ENCODE results near the gene NET1. TPM values are rescaled to one million over a fixed set of nuclear protein-coding genes. Genes with fewer than 3 reads are reported as not detected.

NET1 gene
- total RNA-seq, 5 donors from 2014 or later (not counting 1 experiment from before 2014, with no cell fraction given): 10.5 to 41.1 (median 25.1) TPM

- Histone ChIP-seq H3K27me3 (replicated peaks in 1 of 2; ENCODE audit: control insufficient read depth in 2 of 2, extremely low read depth in 1 of 2, insufficient read depth in 2 of 2, low read length in 1 of 2) (no peaks in the 10 kb centered on the region), H3K27ac (ENCODE audit: low read length) (no peak overlapping the region), H3K36me3 (ENCODE audit: control insufficient read depth in 2 of 2, extremely low read depth in 1 of 2, insufficient read depth in 1 of 2, low read length in 1 of 2) (peaks cover 0 to 3% of the 10 kb centered on the region in 2 donors), H3K4me3 (ENCODE audit: control insufficient read depth in 1 of 2, extremely low read depth in 1 of 2, low read length in 1 of 2) (no peak overlapping the region), H3K4me1 (ENCODE audit: control insufficient read depth in 1 of 2, extremely low read depth in 1 of 2, insufficient read depth in 2 of 2, low read length in 2 of 2) (peaks cover 6 to 28% of the 10 kb centered on the region in 2 experiments), H3K9me3 (no peaks in the 10 kb centered on the region)
- no peaks in the 10 kb centered on the region for H3K27me3 Mint-ChIP-seq
- ATAC-seq (replicated peaks in 1 of 4) (no peak), DNase-seq (no peak)
- H3K27ac Mint-ChIP-seq: peak overlapping the region in 1 of 2 donors; percentile 56
- no CpG with 5 or more reads among the region's 4 CpGs for WGBS (ENCODE audit: insufficient coverage)
- peaks cover 8% of the 10 kb centered on the region for H3K36me3 Mint-ChIP-seq
- POLR2A ChIA-PET: no interaction called here
- H3K4me3 Mint-ChIP-seq: peak overlapping the region in 2 of 3 donors; percentile 7 to 84
- H3K9me3 Mint-ChIP-seq: no peaks in the 10 kb centered on the region
- H3K4me1 Mint-ChIP-seq: peaks cover 31 to 41% (median 38%) of the 10 kb centered on the region in 3 donors
- CTCF ChIA-PET: interaction anchor here (0.5 to 8.8 kb wide), 5 partner anchors 11 to 598 kb away, joined by 3 to 77 read pairs (median 4); no protein-coding TSS in a partner anchor
Measured at GRCh38 chr10:5448333-5449001, 36.1 kb downstream of the NET1 start.

DNA sequence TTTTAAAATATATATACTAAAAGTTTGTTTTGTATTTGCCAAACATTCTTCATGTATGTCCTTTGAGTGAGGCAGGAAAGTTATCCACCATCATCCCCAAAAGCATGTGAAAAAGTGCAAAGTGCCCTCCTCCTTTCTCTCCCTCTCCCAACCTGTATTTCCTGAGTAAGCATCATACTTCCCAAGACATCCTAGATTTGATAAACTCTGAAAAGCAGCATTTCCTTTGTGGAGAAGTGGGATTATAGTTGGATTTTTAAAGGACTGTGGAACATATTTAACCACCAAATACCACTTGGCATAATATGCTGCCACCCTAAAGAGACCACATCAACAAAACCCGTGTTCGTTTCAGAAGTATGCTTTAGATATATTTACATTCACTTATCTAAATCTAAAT is 36.9 kb downstream of the NET1 start:
- no CpG with 5 or more reads among the region's 2 CpGs for WGBS (ENCODE audit: insufficient coverage)
- Histone ChIP-seq H3K36me3 (ENCODE audit: control insufficient read depth in 2 of 2, extremely low read depth in 1 of 2, insufficient read depth in 1 of 2, low read length in 1 of 2) (peaks cover 2 to 7% of the 10 kb centered on the region in 2 donors), H3K4me3 (ENCODE audit: control insufficient read depth in 1 of 2, extremely low read depth in 1 of 2, low read length in 1 of 2) (peak overlapping the region in 1 of 2 donors; percentile 15), H3K27ac (ENCODE audit: low read length) (no peak overlapping the region), H3K9me3 (no peaks in the 10 kb centered on the region), H3K27me3 (replicated peaks in 1 of 2; ENCODE audit: control insufficient read depth in 2 of 2, extremely low read depth in 1 of 2, insufficient read depth in 2 of 2, low read length in 1 of 2) (no peaks in the 10 kb centered on the region), H3K4me1 (ENCODE audit: control insufficient read depth in 1 of 2, extremely low read depth in 1 of 2, insufficient read depth in 2 of 2, low read length in 2 of 2) (peaks cover 6 to 28% of the 10 kb centered on the region in 2 experiments)
- no peak for ATAC-seq (replicated peaks in 1 of 4)
- POLR2A ChIA-PET: no interaction called here
- Mint-ChIP-seq H3K4me3 (peak overlapping the region in 1 of 3 donors; percentile 84), H3K36me3 (peaks cover 9% of the 10 kb centered on the region), H3K9me3 (no peaks in the 10 kb centered on the region), H3K27me3 (no peaks in the 10 kb centered on the region), H3K4me1 (peaks cover 31 to 41% (median 38%) of the 10 kb centered on the region in 3 donors), H3K27ac (no peak overlapping the region)
- CTCF ChIA-PET: interaction anchor here (0.5 to 0.6 kb wide), 3 partner anchors 22 to 599 kb away, joined by 4 to 5 read pairs (median 4); no protein-coding TSS in a partner anchor
- no peak for DNase-seq

GRCh38 chr10:5449823-5450222 is 37.5 kb downstream of the NET1 start:
- ChIA-PET CTCF (no interaction called here), POLR2A (no interaction called here)
- Histone ChIP-seq H3K36me3 (ENCODE audit: control insufficient read depth in 2 of 2, extremely low read depth in 1 of 2, insufficient read depth in 1 of 2, low read length in 1 of 2) (peaks cover 8 to 9% of the 10 kb centered on the region in 2 donors), H3K4me3 (ENCODE audit: control insufficient read depth in 1 of 2, extremely low read depth in 1 of 2, low read length in 1 of 2) (no peak overlapping the region), H3K27me3 (replicated peaks in 1 of 2; ENCODE audit: control insufficient read depth in 2 of 2, extremely low read depth in 1 of 2, insufficient read depth in 2 of 2, low read length in 1 of 2) (no peaks in the 10 kb centered on the region), H3K4me1 (ENCODE audit: control insufficient read depth in 1 of 2, extremely low read depth in 1 of 2, insufficient read depth in 2 of 2, low read length in 2 of 2) (peaks cover 6 to 28% of the 10 kb centered on the region in 2 experiments), H3K9me3 (no peaks in the 10 kb centered on the region), H3K27ac (ENCODE audit: low read length) (no peak overlapping the region)
- H3K9me3 Mint-ChIP-seq: no peaks in the 10 kb centered on the region
- H3K27ac Mint-ChIP-seq: peak overlapping the region in 1 of 2 donors; percentile 67
- no peak for DNase-seq
- no peak for ATAC-seq (replicated peaks in 1 of 4)
- whole genome bisulfite sequencing (ENCODE audit: insufficient coverage): 95% methylated on average over 3 of the region's 8 CpGs
- peaks cover 14% of the 10 kb centered on the region for H3K36me3 Mint-ChIP-seq
- peaks cover 31 to 37% (median 37%) of the 10 kb centered on the region in 3 donors for H3K4me1 Mint-ChIP-seq
- H3K4me3 Mint-ChIP-seq: no peak overlapping the region
- no peaks in the 10 kb centered on the region for H3K27me3 Mint-ChIP-seq

DNA sequence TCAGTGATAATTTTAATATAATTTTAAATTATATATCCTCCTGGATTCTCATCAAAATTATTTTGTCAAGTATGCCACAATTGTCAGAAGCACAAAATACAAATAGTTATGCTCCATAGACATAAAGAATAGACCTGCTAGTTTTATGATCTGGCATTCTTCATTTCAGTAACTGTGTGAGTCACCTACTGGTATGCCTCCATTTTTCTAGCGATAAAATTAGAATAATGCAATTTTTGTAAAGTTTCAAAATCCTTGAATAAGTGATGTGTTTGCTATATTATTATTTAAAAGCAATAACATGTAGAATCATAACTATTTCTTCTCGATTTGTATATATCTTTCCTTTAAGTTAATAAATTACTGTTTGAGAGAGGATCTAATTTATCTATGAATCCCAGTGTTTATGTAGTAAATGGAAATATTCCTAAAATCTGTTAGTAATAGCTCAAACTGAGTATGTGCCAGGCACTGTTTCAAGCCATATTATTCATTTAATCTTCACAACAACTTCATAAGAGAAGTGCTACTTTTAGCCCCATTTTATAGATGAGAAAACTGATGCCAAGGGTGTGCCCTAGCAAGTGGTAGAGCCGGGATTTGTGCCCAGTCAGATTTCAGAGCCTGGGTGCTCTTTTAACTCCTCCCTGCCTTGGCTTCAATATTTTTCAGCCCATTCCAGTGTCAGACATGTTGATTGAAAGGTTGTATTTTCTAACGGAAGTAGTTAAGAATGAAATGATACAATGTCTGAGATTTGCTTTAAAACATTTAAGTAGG is 38.4 kb downstream of the NET1 start:
- H3K27ac Mint-ChIP-seq: no peak overlapping the region
- H3K9me3 ChIP-seq: no peaks in the 10 kb centered on the region
- H3K9me3 Mint-ChIP-seq: no peaks in the 10 kb centered on the region
- no peak overlapping the region for H3K27ac ChIP-seq (ENCODE audit: low read length)
- no peak for ATAC-seq (replicated peaks in 1 of 4)
- peaks cover 8 to 14% of the 10 kb centered on the region in 2 donors for H3K36me3 ChIP-seq (ENCODE audit: control insufficient read depth in 2 of 2, extremely low read depth in 1 of 2, insufficient read depth in 1 of 2, low read length in 1 of 2)
- peaks cover 29 to 32% (median 31%) of the 10 kb centered on the region in 3 donors for H3K4me1 Mint-ChIP-seq
- ChIA-PET CTCF (interaction anchor here in 1 of 2 donors (0.5 kb wide), 1 partner anchor 393 kb away, joined by 3 read pairs; no protein-coding TSS in a partner anchor), POLR2A (interaction anchor here in 1 of 2 donors (0.5 kb wide), 1 partner anchor 164 kb away, joined by 3 read pairs; no protein-coding TSS in a partner anchor)
- no peak overlapping the region for H3K4me3 Mint-ChIP-seq
- peaks cover 6 to 28% of the 10 kb centered on the region in 2 experiments for H3K4me1 ChIP-seq (ENCODE audit: control insufficient read depth in 1 of 2, extremely low read depth in 1 of 2, insufficient read depth in 2 of 2, low read length in 2 of 2)
- H3K27me3 Mint-ChIP-seq: no peaks in the 10 kb centered on the region
- no peak for DNase-seq
- no peak overlapping the region for H3K4me3 ChIP-seq (ENCODE audit: control insufficient read depth in 1 of 2, extremely low read depth in 1 of 2, low read length in 1 of 2)
- peaks cover 14% of the 10 kb centered on the region for H3K36me3 Mint-ChIP-seq
- no CpG with 5 or more reads among the region's 4 CpGs for WGBS (ENCODE audit: insufficient coverage)
- no peaks in the 10 kb centered on the region for H3K27me3 ChIP-seq (replicated peaks in 1 of 2; ENCODE audit: control insufficient read depth in 2 of 2, extremely low read depth in 1 of 2, insufficient read depth in 2 of 2, low read length in 1 of 2)

DNA sequence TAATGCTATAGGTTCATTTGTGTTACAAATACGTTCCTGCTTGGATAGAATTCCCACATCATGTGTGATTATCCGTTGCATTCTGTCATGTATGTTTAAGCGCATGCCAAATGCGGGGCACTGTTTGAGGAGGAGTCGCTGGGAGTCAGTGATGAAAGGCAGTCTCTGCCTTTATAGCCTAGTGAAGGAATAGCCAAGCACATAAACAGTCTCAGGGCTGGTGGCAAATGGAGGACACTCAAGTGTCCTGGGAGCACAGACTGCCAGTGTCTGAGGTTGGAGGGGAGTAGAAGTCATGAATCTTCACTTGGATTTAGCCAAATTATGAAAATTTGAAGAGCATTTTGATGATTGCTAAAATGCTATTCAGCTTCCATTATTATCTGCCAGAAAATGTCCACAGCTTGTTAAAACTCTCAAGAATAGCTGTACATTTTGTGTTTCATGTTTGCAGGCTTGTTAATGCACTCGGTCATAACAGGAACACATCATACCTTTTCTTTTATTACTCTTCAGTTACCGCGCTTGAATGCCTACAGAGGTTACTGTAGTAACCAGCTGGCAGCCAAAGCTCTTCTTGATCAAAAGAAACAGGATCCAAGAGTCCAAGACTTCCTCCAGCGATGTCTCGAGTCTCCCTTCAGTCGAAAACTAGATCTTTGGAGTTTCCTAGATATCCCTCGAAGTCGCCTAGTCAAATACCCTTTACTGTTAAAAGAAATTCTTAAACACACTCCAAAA is 41.6 kb downstream of the NET1 start:
- peaks cover 23% of the 10 kb centered on the region for H3K36me3 Mint-ChIP-seq
- ATAC-seq (replicated peaks in 1 of 4): no peak
- H3K9me3 Mint-ChIP-seq: no peaks in the 10 kb centered on the region
- Histone ChIP-seq H3K4me3 (ENCODE audit: control insufficient read depth in 1 of 2, extremely low read depth in 1 of 2, low read length in 1 of 2) (no peak overlapping the region), H3K36me3 (ENCODE audit: control insufficient read depth in 2 of 2, extremely low read depth in 1 of 2, insufficient read depth in 1 of 2, low read length in 1 of 2) (peaks cover 14 to 22% of the 10 kb centered on the region in 2 donors), H3K4me1 (ENCODE audit: control insufficient read depth in 1 of 2, extremely low read depth in 1 of 2, insufficient read depth in 2 of 2, low read length in 2 of 2) (peaks cover 0 to 18% of the 10 kb centered on the region in 2 experiments), H3K27me3 (replicated peaks in 1 of 2; ENCODE audit: control insufficient read depth in 2 of 2, extremely low read depth in 1 of 2, insufficient read depth in 2 of 2, low read length in 1 of 2) (no peaks in the 10 kb centered on the region), H3K27ac (ENCODE audit: low read length) (no peak overlapping the region), H3K9me3 (no peaks in the 10 kb centered on the region)
- no peak overlapping the region for H3K4me3 Mint-ChIP-seq
- no peak for DNase-seq
- no peaks in the 10 kb centered on the region for H3K27me3 Mint-ChIP-seq
- whole genome bisulfite sequencing (ENCODE audit: insufficient coverage): 93% methylated on average over 5 of the region's 13 CpGs
- H3K4me1 Mint-ChIP-seq: peaks cover 15 to 17% (median 15%) of the 10 kb centered on the region in 3 donors
- ChIA-PET POLR2A (no interaction called here), CTCF (interaction anchor here (0.6 kb wide), 2 partner anchors 10 to 40 kb away, joined by 3 to 4 read pairs; no protein-coding TSS in a partner anchor)
- peak overlapping the region in 1 of 2 donors; percentile 48 for H3K27ac Mint-ChIP-seq

DNA sequence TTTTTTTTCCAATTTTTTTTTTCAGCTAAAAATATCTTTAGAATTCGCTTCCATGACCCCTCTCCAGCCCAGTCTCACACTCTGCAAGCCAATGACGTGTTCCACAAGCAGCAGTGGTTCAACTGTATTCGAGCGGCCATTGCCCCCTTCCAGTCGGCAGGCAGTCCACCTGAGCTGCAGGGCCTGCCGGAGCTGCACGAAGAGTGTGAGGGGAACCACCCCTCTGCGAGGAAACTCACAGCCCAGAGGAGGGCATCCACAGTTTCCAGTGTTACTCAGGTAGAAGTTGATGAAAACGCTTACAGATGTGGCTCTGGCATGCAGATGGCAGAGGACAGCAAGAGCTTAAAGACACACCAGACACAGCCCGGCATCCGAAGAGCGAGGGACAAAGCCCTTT is 44.2 kb downstream of the NET1 start:
- no peak for DNase-seq
- 100% methylated on average over 8 of the region's 12 CpGs for WGBS (ENCODE audit: insufficient coverage)
- Histone ChIP-seq H3K27ac (ENCODE audit: low read length) (no peak overlapping the region), H3K4me3 (ENCODE audit: control insufficient read depth in 1 of 2, extremely low read depth in 1 of 2, low read length in 1 of 2) (no peak overlapping the region), H3K9me3 (no peaks in the 10 kb centered on the region), H3K36me3 (ENCODE audit: control insufficient read depth in 2 of 2, extremely low read depth in 1 of 2, insufficient read depth in 1 of 2, low read length in 1 of 2) (peaks cover 16 to 22% of the 10 kb centered on the region in 2 donors), H3K4me1 (ENCODE audit: control insufficient read depth in 1 of 2, extremely low read depth in 1 of 2, insufficient read depth in 2 of 2, low read length in 2 of 2) (peaks cover 0 to 13% of the 10 kb centered on the region in 2 experiments), H3K27me3 (replicated peaks in 1 of 2; ENCODE audit: control insufficient read depth in 2 of 2, extremely low read depth in 1 of 2, insufficient read depth in 2 of 2, low read length in 1 of 2) (no peaks in the 10 kb centered on the region)
- H3K4me1 Mint-ChIP-seq: peaks cover 9 to 11% (median 9%) of the 10 kb centered on the region in 3 donors
- no peak overlapping the region for H3K4me3 Mint-ChIP-seq
- ChIA-PET POLR2A (no interaction called here), CTCF (no interaction called here)
- no peak for ATAC-seq (replicated peaks in 1 of 4)
- no peaks in the 10 kb centered on the region for H3K27me3 Mint-ChIP-seq
- H3K9me3 Mint-ChIP-seq: no peaks in the 10 kb centered on the region
- peaks cover 21% of the 10 kb centered on the region for H3K36me3 Mint-ChIP-seq
- H3K27ac Mint-ChIP-seq: no peak overlapping the region
